Measurements from ENCODE around the gene SLC38A6. TPM values are rescaled to one million over a fixed set of nuclear protein-coding genes. Genes with fewer than 3 reads are reported as not detected.

Gene SLC38A6
- total and polyA plus RNA-seq, 2 of the 8 experiments (the other 6 are each of a cell fraction or from before 2014, with no cell fraction given) = 8.1 to 9.8 TPM

DNA sequence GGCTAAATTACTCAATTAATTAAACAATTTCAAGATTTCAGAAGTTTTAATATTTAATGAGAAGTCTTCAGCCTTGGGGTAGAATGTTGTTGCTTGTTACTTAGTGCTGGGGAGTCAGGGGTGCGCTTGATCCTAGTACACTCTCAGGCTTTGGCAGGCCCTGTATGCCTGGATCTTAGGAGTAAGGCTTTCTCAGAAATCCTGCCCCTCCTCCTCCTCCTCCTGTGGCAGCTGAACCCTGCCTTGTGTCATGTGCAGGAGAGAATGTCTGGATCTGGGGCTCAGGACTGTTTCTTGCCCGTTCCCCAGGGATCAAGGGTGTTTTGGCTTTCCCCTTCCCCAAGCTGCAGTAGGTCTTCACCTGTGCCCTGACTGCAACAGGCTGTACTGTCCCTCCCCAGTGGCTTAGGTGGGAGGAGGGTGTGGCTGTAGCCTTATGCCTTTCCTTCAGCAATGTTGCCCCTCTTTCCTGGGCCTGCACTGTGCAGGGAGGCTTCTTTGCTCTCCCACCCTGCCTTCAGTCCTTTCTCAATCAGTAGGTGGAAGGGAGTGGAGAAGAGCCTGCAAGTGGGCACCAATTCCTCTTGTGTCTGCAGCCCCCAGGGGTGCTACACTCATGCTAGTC lies 108.2 kb downstream of the SLC38A6 start:
- POLR2A ChIA-PET (ENCODE audit: partially characterized antibody) = no interaction called here
- no peak overlapping the region for H3K27ac ChIP-seq (ENCODE audit: low read depth, low read length)
- FAIRE-seq = no peak

More for the DNA sequence above, 108.2 kb downstream of the SLC38A6 start:
- Histone ChIP-seq H3K14ac (ENCODE audit: insufficient read length) (no peak overlapping the region), H3K4me2 (ENCODE audit: insufficient read depth in 1 of 2, low read depth in 2 of 2, low read length in 2 of 2) (no peak overlapping the region; a peak in 2 of 4 replicates), H3K23me2 (ENCODE audit: low read depth, low read length) (no peaks in the 10 kb centered on the region; the same call in 1 of the 2 replicates), H3K9ac (replicated peaks in 1 of 4; ENCODE audit: extremely low read depth in 1 of 4, low read depth in 3 of 4, low read length in 3 of 4) (no peak overlapping the region; a peak in 1 of 7 replicates), H3K18ac (ENCODE audit: extremely low read depth, low read length) (peak overlapping the region; percentile 62; the same call in 1 of the 2 replicates), H3K4me3 (ENCODE audit: extremely low read depth in 1 of 4, insufficient read depth in 2 of 4, low read depth in 3 of 4, low read length in 4 of 4) (no peak overlapping the region), H2BK5ac (ENCODE audit: low read depth, low read length) (peak overlapping the region; percentile 68; the same call in 1 of the 2 replicates), H2AK5ac (ENCODE audit: low read depth, low read length) (peak overlapping the region; percentile 11), H3K4me1 (replicated peaks in 1 of 4; ENCODE audit: control insufficient read depth in 3 of 4, insufficient read depth in 4 of 4, low read length in 3 of 4) (peaks cover 4 to 9% (median 5%) of the 10 kb centered on the region in 4 experiments; a peak in 4 of 7 replicates), H4K20me1 (replicated peaks in 1 of 2; ENCODE audit: control insufficient read depth in 1 of 2, insufficient read depth in 2 of 2, low read length in 2 of 2) (no peaks in the 10 kb centered on the region), H3K4ac (replicated peaks; ENCODE audit: insufficient read length, low read depth, low read length) (no peak overlapping the region), H2BK12ac (ENCODE audit: low read depth, low read length) (peak overlapping the region; percentile 77; the same call in 1 of the 2 replicates), H3K9me3 (ENCODE audit: insufficient read depth in 2 of 2, low read depth in 1 of 2, low read length in 1 of 2) (no peaks in the 10 kb centered on the region), H3K79me1 (ENCODE audit: low read depth, low read length) (no peaks in the 10 kb centered on the region), H4K8ac (ENCODE audit: extremely low read depth, insufficient read depth, low read length) (no peak overlapping the region), H3K23ac (ENCODE audit: insufficient read length) (no peak overlapping the region), H3K36me3 (ENCODE audit: control insufficient read depth in 2 of 4, insufficient read depth in 4 of 4, low read length in 3 of 4) (no peaks in the 10 kb centered on the region), H4K91ac (replicated peaks; ENCODE audit: insufficient read length, low read length) (peak overlapping the region; percentile 14), H2BK20ac (ENCODE audit: low read length) (peak overlapping the region; percentile 61; the same call in 1 of the 2 replicates), H2BK15ac (ENCODE audit: low read length) (peak overlapping the region; percentile 99), H2BK120ac (replicated peaks; ENCODE audit: low read depth, low read length) (no peak overlapping the region), H3K79me2 (ENCODE audit: control insufficient read depth in 1 of 2, insufficient read depth in 2 of 2, low read length in 2 of 2) (no peaks in the 10 kb centered on the region), H2AFZ (ENCODE audit: low read length) (peak overlapping the region; percentile 94), H3K27me3 (replicated peaks in 1 of 4; ENCODE audit: control insufficient read depth in 3 of 4, extremely low read depth in 1 of 4, insufficient read depth in 3 of 4, low read length in 3 of 4) (no peaks in the 10 kb centered on the region), H4K5ac (ENCODE audit: insufficient read length, low read depth, low read length) (no peak overlapping the region), H3K56ac (replicated peaks; ENCODE audit: insufficient read length, low read depth, low read length) (no peak overlapping the region)
- TF ChIP-seq RFX5 (IDR thresholded peaks at IDR 0.05; ENCODE audit: borderline replicate concordance, low read depth, low read length) (no peak), TBP (IDR thresholded peaks at IDR 0.05; ENCODE audit: low read depth, low read length) (no peak), SP4 (IDR thresholded peaks at IDR 0.05; ENCODE audit: low read length) (no peak), ZNF274 (IDR thresholded peaks at IDR 0.05; ENCODE audit: borderline replicate concordance, extremely low read depth, low read length) (no peak), RAD21 (IDR thresholded peaks at IDR 0.05 in 1 of 2, conservative IDR thresholded peaks at IDR 0.05 in 1 of 2; ENCODE audit: low read depth in 2 of 2, low read length in 2 of 2) (no peak), NRF1 (IDR thresholded peaks at IDR 0.05; ENCODE audit: low read depth, low read length) (no peak), POLR2AphosphoS5 (IDR thresholded peaks at IDR 0.05; ENCODE audit: low read depth, low read length) (no peak)
- DNase-seq (ENCODE audit: low read depth in 1 of 2, low spot score in 2 of 2) = no peak
- CTCF ChIA-PET (ENCODE audit: partially characterized antibody) = interaction anchor here (0.7 to 1.4 kb wide), 4 partner anchors 12 to 446 kb away, joined by 3 to 4 read pairs (median 4); no protein-coding TSS in a partner anchor
- 75% methylated on average over 2 of the region's 2 CpGs; no CpG with 5 or more reads in 1 of the 2 experiments for WGBS, 2 experiments (ENCODE audit: extremely low coverage in 1 of 2, insufficient coverage in 1 of 2, insufficient read length in 1 of 2, insufficient replicate concordance in 2 of 2, low coverage in 1 of 2, low lambda C conversion rate in 2 of 2, missing lambda C conversion rate in 1 of 2)
